Middle frontal gyrus (tissue), 1 donor: ENCODE data around the gene ADGRF3.
"Not testable (repeated sequence)": the region's sequence is repeated elsewhere in the genome, so short reads cannot be mapped to it uniquely, and the experiment has no call there.

Source experiments
- DNase-seq: peaks from one replicate; pipeline ENCODE4 v3.0.0-alpha.2; 2015; ENCODE audit warnings: low spot score; ENCODE audit errors: extremely low spot score

ADGRF3 gene

GRCh38 chr2:26346454-26347053 is at the start of gene ADGRF3:
ADGRF3 (minus strand) TSS chr2:26346789; CDS start chr2:26346234, 555 bp downstream.
- DNase-seq = no peak

DNA sequence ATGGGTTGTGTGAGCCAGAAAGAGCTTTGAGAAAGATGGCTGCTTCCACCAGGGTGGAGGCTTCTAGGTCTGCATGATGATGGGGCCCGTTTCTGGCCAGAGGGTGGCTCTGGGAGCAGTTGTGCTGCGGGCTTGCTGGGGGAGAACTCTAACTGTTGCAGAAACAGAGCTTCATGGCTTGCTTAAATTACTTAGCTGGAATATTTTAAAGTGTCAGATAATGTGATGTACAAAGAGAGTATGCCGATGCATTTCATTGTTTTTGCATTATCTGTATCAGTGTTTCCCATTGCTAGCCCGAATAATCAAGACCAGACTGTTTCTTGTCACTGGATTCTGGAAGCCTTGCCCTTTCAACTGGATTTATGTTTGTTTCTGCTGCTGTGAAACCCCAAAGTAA is 48.8 kb upstream of the ADGRF3 start:
- no peak for DNase-seq

- no peak for DNase-seq
Observed at GRCh38 chr2:26394694-26395093, 48.1 kb upstream of the ADGRF3 start.

GRCh38 chr2:26387189-26387588 is 40.6 kb upstream of the ADGRF3 start:
- DNase-seq = no peak

DNA sequence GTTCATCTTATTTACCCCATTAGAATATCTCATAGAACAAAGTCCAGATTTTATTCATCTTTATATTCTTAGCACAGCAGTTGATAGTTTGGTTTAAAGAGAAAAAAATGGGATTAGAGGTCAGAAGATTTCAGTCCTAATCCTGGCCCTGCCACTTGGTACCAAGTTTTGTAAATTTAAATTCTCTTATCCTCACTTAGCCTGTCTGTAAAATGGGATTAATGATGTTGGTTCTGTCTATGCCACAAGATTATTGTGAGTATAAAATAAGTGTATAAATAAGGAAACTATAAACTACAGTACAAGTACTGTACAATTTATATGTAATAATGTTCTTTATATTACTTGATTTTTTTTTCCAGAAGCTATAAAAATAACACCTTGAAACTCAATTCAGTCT is 38.0 kb upstream of the ADGRF3 start:
- DNase-seq = no peak

GRCh38 chr2:26384183-26384582 is 37.6 kb upstream of the ADGRF3 start:
- DNase-seq = no peak

DNA sequence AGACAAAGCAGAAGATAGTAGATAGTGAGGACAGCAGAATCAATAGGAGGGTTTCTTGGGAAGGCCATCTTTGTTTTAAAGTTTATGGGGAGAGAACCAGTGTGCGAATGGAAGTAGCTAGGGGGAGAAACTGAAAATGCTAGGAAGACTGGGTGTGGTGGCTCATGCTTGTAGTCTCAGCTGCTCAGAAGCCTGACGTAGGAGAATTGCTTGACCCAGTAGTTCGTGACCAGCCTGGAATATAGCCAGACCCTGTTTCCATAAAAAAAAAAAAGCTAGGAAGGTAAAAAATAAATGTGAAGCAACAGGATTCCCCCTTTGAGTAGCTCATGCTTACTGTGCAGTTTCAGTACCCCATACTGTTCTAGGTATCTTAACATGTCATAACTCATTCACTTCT is 36.0 kb upstream of the ADGRF3 start:
- DNase-seq = no peak

DNA sequence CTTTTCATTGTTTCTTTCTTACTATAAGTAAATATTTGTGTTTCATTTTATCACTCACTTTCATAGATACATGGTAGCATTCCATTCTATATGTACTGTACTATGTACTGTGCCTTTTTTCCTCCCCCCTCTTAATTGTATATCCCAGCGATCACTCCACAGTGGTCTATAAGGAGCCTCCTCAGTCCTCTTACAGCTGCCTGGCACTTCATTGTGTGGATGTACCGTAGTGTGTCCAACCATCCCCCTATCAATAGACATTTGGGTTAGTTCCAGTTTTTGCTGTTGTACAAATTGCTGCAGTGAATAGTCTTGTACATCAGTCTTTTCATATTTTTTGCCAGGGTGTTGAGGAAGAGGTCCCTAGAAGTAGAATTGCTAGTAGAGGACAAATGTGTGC is 33.7 kb upstream of the ADGRF3 start:
- no peak for DNase-seq

GRCh38 chr2:26376799-26377198 is 30.2 kb upstream of the ADGRF3 start:
- DNase-seq = no peak

DNA sequence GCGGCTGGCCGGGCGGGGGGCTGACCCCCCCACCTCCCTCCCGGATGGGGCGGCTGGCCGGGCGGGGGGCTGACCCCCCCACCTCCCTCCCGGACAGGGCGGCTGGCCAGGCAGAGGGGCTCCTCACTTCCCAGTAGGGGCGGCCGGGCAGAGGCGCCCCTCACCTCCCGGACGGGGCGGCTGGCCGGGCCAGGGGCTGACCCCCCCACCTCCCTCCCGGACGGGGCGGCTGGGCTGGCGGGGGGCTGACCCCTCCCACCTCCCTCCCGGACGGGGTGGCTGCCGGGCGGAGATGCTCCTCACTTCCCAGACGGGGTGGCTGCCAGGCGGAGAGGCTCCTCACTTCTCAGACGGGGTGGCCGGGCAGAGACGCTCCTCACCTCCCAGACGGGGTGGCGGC is 24.3 kb upstream of the ADGRF3 start:
- not testable (repeated sequence) for DNase-seq

DNA sequence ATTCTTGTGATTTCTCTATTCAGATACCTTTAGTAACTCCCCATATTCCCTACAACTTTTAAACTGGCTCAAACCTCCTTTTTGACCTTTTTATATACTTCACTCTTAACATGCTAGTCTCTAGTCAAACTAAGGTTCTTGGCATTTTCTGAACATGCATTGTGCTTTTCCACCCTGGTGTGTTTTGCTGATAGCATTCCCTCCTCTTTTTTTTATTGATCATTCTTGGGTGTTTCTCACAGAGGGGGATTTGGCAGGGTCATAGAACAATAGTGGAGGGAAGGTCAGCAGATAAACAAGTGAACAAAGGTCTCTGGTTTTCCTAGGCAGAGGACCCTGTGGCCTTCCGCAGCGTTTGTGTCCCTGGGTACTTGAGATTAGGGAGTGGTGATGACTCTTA is 23.1 kb upstream of the ADGRF3 start:
- not testable (repeated sequence) for DNase-seq

DNA sequence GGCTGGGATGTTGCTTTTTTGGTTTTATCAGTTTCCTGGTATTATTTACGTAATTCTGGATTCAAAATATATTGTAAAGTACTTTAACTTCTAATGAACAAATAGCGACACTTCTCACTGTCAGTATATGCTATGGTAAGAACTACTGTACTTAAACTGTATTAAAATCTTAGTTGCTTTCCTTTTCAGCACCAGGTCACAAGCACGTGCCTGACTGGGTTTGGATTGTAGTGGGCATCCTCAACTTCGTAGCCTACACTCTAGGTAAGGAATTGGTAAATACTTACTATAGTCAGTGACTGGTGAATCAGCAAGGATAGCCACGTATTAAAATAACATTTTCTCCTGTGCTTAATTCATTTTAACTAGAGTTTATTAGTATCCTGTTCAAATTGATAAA is 20.4 kb upstream of the ADGRF3 start:
- DNase-seq = no peak

DNA sequence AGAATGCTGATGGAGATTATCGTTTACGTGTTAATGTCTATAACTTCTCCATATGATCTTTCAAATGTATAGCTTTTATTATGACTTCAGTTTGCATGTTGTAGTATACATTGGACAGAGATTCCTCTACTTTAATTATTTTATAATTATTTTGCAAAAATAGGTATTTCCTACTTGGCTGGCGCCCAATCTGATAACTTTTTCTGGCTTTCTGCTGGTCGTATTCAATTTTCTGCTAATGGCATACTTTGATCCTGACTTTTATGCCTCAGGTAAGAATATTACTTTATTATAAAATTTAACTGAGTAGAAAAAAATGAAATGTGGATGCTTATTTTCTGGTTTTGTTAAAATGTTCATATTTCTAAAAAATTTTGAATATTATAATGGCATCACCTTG is 18.1 kb upstream of the ADGRF3 start:
- no peak for DNase-seq

DNA sequence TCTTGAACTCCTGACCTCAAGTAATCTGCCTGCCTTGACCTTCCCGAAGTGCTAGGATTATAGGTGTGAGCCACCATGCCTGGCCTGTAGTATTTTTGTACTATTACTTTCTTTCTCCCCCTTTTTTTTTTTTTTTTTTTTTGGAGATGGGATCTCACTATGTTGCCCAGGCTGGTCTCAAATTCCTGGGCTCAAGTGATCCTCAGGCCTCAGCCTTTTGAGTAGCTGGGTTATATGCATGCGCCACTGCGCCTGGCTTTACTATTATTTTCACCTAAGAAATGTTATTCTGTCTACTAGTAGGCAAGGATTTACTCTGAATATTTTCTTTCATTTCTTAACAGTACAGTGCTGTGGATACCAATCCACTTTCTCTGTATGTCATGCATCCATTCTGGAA is 17.4 kb upstream of the ADGRF3 start:
- DNase-seq = no peak

- no peak for DNase-seq
Observed at GRCh38 chr2:26363323-26363722, 16.7 kb upstream of the ADGRF3 start.

GRCh38 chr2:26359886-26360473 is 13.4 kb upstream of the ADGRF3 start:
- DNase-seq = no peak

GRCh38 chr2:26356771-26357170 is 10.2 kb upstream of the ADGRF3 start:
- no peak for DNase-seq

- no peak for DNase-seq
Observed at GRCh38 chr2:26356111-26356510, 9.5 kb upstream of the ADGRF3 start.

GRCh38 chr2:26355038-26355995 is 8.7 kb upstream of the ADGRF3 start:
- DNase-seq = no peak

- DNase-seq = not testable (repeated sequence)
Observed at GRCh38 chr2:26354469-26354868, 7.9 kb upstream of the ADGRF3 start.

DNA sequence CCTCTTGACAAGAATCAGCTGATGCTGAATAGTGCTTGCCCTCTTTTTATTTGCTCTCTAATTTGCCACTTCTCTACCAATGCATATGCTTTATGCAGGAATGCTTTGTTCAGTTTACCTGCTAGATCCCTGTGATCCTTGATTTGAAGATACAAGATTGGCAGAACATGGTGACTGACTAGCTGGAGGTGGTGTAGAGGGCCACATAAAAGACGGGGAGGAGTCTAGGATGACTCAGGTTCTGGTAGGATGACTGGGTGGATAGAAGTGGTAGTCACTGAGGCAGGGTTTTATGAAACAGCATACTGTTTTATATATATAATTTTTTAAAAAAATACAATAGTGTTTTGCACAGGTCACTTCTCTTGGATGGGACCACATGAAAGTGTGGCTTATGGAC is 6.3 kb upstream of the ADGRF3 start:
- no peak for DNase-seq

GRCh38 chr2:26351375-26352090 is 4.9 kb upstream of the ADGRF3 start:
- DNase-seq = no peak
